ENCODE data around the gene ATF6. TPM values are rescaled to one million over a fixed set of nuclear protein-coding genes. Genes with fewer than 3 reads are reported as not detected.

Gene ATF6
- total and polyA plus RNA-seq, 2 of the 4 experiments (the other 2 are of a cell fraction) = 12.2 to 17.6 TPM

DNA sequence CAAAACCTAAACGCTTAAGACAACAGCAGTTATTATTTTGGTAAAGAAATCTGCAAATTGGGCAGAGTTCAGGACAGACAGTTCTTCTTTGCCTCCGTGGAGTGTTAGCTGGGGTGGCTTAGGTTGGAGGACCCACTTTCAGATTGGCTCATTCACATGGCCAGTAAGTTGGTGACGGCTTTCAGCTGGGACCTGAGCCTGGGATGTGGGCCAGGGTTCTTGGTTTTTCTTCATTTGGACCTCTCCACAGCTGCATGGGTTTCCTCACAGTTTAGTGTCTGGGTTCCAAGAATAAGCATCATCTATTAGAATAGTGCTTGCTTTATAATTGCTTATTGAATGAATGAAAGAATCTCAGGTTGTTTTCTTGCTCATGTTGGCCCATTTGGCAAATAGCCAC, 72.2 kb downstream of the ATF6 start:
- Histone ChIP-seq H3K4me3 (ENCODE audit: insufficient read depth, low read depth, low read length) (no peak overlapping the region), H3K9ac (ENCODE audit: low read depth, low read length) (no peak overlapping the region), H3K9me1 (ENCODE audit: insufficient read depth, low read length) (no peaks in the 10 kb centered on the region), H3K4me2 (ENCODE audit: low read depth, low read length) (no peak overlapping the region), H4K8ac (ENCODE audit: low read depth in 2 of 2, low read length in 2 of 2) (no peak overlapping the region), H2BK5ac (ENCODE audit: low read depth, low read length, poor library complexity, severe bottlenecking) (no peak overlapping the region), H4K20me1 (ENCODE audit: insufficient read depth, low read length) (no peaks in the 10 kb centered on the region), H3K56ac (ENCODE audit: extremely low read depth, insufficient read depth, low read length) (no peak overlapping the region), H3K4me1 (ENCODE audit: control insufficient read depth, insufficient read depth, low read length) (peaks cover 3% of the 10 kb centered on the region), H2AFZ (replicated peaks; ENCODE audit: low read length, poor library complexity) (no peak overlapping the region), H3K27ac (ENCODE audit: insufficient read depth, low read length) (no peak overlapping the region), H3K79me1 (ENCODE audit: low read depth in 1 of 2, low read length in 2 of 2) (no peaks in the 10 kb centered on the region; a peak in 2 of 4 replicates), H4K5ac (ENCODE audit: low read depth, low read length) (no peak overlapping the region), H2AK9ac (replicated peaks; ENCODE audit: low read depth, low read length, poor library complexity) (no peak overlapping the region), H3K9me3 (ENCODE audit: control insufficient read depth, insufficient read depth, low read length) (no peaks in the 10 kb centered on the region), H2AK5ac (ENCODE audit: low read depth, low read length) (no peak overlapping the region), H3K18ac (ENCODE audit: low read depth, low read length) (no peak overlapping the region), H3K4ac (ENCODE audit: low read depth, low read length) (no peak overlapping the region), H3K14ac (replicated peaks; ENCODE audit: low read depth, low read length) (no peak overlapping the region), H2BK120ac (ENCODE audit: low read depth, low read length) (no peak overlapping the region), H3K23ac (ENCODE audit: low read depth, low read length) (no peak overlapping the region), H2BK20ac (ENCODE audit: low read depth, low read length) (no peak overlapping the region), H2BK15ac (ENCODE audit: low read depth, low read length) (no peak overlapping the region), H3K36me3 (ENCODE audit: control insufficient read depth, insufficient read depth, low read length) (no peaks in the 10 kb centered on the region), H3K27me3 (ENCODE audit: control insufficient read depth, insufficient read depth, low read length) (no peaks in the 10 kb centered on the region), H4K91ac (ENCODE audit: insufficient read depth, low read depth, low read length) (no peak overlapping the region)
- TF ChIP-seq, protein P1, sequence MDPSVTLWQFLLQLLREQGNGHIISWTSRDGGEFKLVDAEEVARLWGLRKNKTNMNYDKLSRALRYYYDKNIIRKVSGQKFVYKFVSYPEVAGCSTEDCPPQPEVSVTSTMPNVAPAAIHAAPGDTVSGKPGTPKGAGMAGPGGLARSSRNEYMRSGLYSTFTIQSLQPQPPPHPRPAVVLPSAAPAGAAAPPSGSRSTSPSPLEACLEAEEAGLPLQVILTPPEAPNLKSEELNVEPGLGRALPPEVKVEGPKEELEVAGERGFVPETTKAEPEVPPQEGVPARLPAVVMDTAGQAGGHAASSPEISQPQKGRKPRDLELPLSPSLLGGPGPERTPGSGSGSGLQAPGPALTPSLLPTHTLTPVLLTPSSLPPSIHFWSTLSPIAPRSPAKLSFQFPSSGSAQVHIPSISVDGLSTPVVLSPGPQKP (IDR thresholded peaks at IDR 0.05; ENCODE audit: borderline replicate concordance, low read depth, low read length) = no peak
- no peak for TF ChIP-seq MAZ (IDR thresholded peaks at IDR 0.05; ENCODE audit: borderline replicate concordance, low read depth, low read length)
- CTCF ChIA-PET = no interaction called here
- DNase-seq (no peak), ATAC-seq (ENCODE audit: low read depth) (no peak)
- in situ Hi-C loops (cut with MboI; ENCODE audit: low sequenced_read_pairs) (no loop called here), dilution Hi-C loops (cut with HindIII; ENCODE audit: low sequenced_read_pairs, unreplicated experiment) (no loop called here), intact Hi-C loops (cut with micrococcal nuclease) (no loop called here)
- POLR2A ChIA-PET (ENCODE audit: unreplicated experiment) = no interaction called here
- no TSS peak for BruUV-seq (replicated peaks)
- 100% methylated on average over 1 of the region's 3 CpGs; no CpG with 5 or more reads in 1 of the 2 experiments for WGBS, 2 experiments (ENCODE audit: extremely low coverage in 2 of 2, insufficient read length in 1 of 2)
